ENCODE results near the gene LCE2C.
"Not testable (repeated sequence)": the region's sequence is repeated elsewhere in the genome, so short reads cannot be mapped to it uniquely, and the experiment has no call there.

LCE2C gene

DNA sequence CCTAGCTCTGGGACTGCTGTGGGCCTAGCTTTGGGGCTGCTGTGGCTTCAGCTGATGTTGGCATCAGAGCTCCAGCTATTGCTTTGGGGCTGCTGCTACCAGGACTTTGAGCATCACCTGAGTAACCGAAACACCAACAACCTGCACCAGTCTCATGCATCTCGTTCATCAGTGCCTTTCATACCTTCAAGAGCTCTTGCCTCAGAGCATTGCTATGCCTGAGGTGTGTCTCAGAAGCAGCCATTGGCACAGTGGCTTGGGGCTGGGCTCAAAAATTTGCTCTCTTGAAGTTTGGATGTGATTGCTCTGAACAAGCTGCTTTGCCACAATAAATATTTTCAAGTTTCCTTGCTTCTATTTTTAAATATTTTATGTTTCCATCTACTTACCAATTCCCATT, 18.6 kb upstream of the LCE2C start:
- Histone ChIP-seq H3K4me1 (ENCODE audit: insufficient read depth, insufficient read length) (no peaks in the 10 kb centered on the region), H3K27me3 (ENCODE audit: insufficient read depth, insufficient read length) (no peaks in the 10 kb centered on the region), H3K36me3 (ENCODE audit: insufficient read depth, insufficient read length, low read length) (no peaks in the 10 kb centered on the region), H3K4me3 (ENCODE audit: insufficient read length, low read depth) (no peak overlapping the region), H3K9me3 (ENCODE audit: insufficient read depth, low read length) (no peaks in the 10 kb centered on the region), H3K9ac (ENCODE audit: insufficient read length, low read depth) (no peak overlapping the region)
- no peak for DNase-seq (ENCODE audit: low read depth, low spot score)
- TF ChIP-seq YY1 (IDR thresholded peaks at IDR 0.05; ENCODE audit: insufficient read depth, insufficient read length) (no peak), SUZ12 (IDR thresholded peaks at IDR 0.05; ENCODE audit: extremely low read depth, insufficient read depth, insufficient read length) (no peak), ZNF274 (IDR thresholded peaks at IDR 0.05; ENCODE audit: low read depth, low read length) (no peak)

DNA sequence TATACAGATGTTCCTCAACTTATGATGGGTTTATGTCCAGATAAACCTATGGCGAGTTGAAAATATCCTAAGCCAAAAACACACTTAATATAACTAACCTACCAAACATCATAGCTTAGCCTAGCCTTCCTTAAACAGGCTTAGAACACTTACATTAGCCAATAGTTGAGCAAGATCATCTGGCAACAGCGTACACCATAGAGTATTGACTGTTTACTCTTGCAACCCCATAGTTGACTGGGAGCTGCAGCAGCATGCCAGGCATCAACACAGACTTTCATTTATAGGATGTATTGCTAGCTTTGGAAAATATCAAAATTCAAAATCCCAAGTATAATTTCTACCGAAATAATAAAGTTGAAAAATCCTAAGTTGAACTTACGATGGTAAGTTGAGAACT, 17.4 kb upstream of the LCE2C start:
- H3K4me1 ChIP-seq (ENCODE audit: insufficient read depth, insufficient read length), result no peaks in the 10 kb centered on the region
- TF ChIP-seq YY1 (IDR thresholded peaks at IDR 0.05; ENCODE audit: insufficient read depth, insufficient read length) (no peak), ZNF274 (IDR thresholded peaks at IDR 0.05; ENCODE audit: low read depth, low read length) (no peak), SUZ12 (IDR thresholded peaks at IDR 0.05; ENCODE audit: extremely low read depth, insufficient read depth, insufficient read length) (no peak)
- no peaks in the 10 kb centered on the region for H3K36me3 ChIP-seq (ENCODE audit: insufficient read depth, insufficient read length, low read length)
- no peak overlapping the region for H3K4me3 ChIP-seq (ENCODE audit: insufficient read length, low read depth)
- H3K9ac ChIP-seq (ENCODE audit: insufficient read length, low read depth), result no peak overlapping the region
- no peaks in the 10 kb centered on the region for H3K27me3 ChIP-seq (ENCODE audit: insufficient read depth, insufficient read length)
- no peak for DNase-seq (ENCODE audit: low read depth, low spot score)
- no peaks in the 10 kb centered on the region for H3K9me3 ChIP-seq (ENCODE audit: insufficient read depth, low read length)

DNA sequence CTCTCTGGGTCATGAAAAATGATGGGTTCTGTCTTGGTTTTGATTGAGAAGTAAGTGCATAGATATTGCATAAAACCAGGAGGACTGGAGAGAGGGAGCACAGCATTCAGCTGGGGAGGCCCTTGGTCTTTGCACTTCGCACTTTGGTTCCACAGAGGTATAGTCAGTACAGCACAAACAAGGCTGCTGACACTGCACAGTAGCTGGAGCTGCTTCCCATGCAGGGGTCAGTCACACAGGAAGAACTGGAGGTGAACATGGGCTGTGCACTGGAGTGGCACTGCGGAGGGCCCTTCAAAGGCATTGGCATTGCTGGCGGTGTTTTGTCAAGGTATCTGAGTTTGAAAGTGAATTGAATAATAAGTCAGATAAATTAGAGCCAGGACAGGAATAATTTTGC, 16.4 kb upstream of the LCE2C start:
- DNase-seq (ENCODE audit: low read depth, low spot score), result no peak
- no peaks in the 10 kb centered on the region for H3K4me1 ChIP-seq (ENCODE audit: insufficient read depth, insufficient read length)
- no peaks in the 10 kb centered on the region for H3K27me3 ChIP-seq (ENCODE audit: insufficient read depth, insufficient read length)
- H3K36me3 ChIP-seq (ENCODE audit: insufficient read depth, insufficient read length, low read length), result no peaks in the 10 kb centered on the region
- no peaks in the 10 kb centered on the region for H3K9me3 ChIP-seq (ENCODE audit: insufficient read depth, low read length)
- no peak overlapping the region for H3K9ac ChIP-seq (ENCODE audit: insufficient read length, low read depth)
- H3K4me3 ChIP-seq (ENCODE audit: insufficient read length, low read depth), result no peak overlapping the region
- no peak for TF ChIP-seq YY1 (IDR thresholded peaks at IDR 0.05; ENCODE audit: insufficient read depth, insufficient read length)
- no peak for TF ChIP-seq ZNF274 (IDR thresholded peaks at IDR 0.05; ENCODE audit: low read depth, low read length)
- no peak for TF ChIP-seq SUZ12 (IDR thresholded peaks at IDR 0.05; ENCODE audit: extremely low read depth, insufficient read depth, insufficient read length)

DNA sequence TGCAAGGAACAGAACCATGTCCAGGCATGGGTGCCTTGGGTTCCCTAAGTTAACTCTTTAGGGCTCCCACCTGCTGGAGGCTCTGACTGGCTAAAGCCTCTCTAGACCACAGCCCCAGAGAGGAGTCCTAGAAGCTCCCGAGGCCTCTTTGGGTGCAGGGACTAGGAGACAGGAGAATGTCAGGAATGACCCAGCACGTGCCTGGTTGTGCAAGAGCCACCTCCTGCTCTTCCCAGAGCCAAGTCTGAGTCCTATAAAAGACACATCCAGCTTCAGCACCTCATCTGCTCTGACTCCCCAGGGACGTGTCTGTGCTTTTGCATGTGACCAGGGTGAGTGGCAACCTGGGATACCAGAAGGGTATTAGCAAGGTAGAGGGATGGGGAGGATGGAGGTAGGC, 12.0 kb upstream of the LCE2C start, which contains the start of gene LCE2D:
TSS of gene LCE2D (plus strand) at position 283 of the 400 bp plus-strand sequence. CDS start 726 bp downstream, outside the sequence.
- Histone ChIP-seq H3K36me3 (ENCODE audit: insufficient read depth, insufficient read length, low read length) (no peaks in the 10 kb centered on the region), H3K4me1 (ENCODE audit: insufficient read depth, insufficient read length) (no peaks in the 10 kb centered on the region), H3K4me3 (ENCODE audit: insufficient read length, low read depth) (no peak within 1 kb of the TSS), H3K27me3 (ENCODE audit: insufficient read depth, insufficient read length) (no peaks in the 10 kb centered on the region), H3K9me3 (ENCODE audit: insufficient read depth, low read length) (no peaks in the 10 kb centered on the region), H3K9ac (ENCODE audit: insufficient read length, low read depth) (no peak within 1 kb of the TSS)
- no peak for TF ChIP-seq YY1 (IDR thresholded peaks at IDR 0.05; ENCODE audit: insufficient read depth, insufficient read length)
- TF ChIP-seq SUZ12 (IDR thresholded peaks at IDR 0.05; ENCODE audit: extremely low read depth, insufficient read depth, insufficient read length), result no peak
- no peak for TF ChIP-seq ZNF274 (IDR thresholded peaks at IDR 0.05; ENCODE audit: low read depth, low read length)
- DNase-seq (ENCODE audit: low read depth, low spot score), result no peak

DNA sequence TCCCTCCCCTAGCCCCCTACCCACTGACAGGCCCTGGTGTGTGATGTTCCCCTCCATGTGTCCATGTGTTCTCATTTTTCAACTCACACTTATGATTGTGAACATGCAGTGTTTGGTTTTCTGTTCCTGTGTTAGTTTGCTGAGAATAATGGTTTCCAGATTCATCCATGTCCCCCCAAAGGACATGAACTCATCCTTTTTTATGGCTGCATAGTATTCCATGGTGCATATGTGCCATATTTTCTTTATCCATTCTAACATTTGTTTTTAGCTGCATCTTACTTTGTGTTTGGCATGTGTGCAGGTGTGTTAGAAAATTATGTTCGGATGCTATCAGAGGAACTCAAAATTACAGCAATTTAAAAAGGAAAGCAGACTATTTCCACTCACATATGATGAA, 8.9 kb upstream of the LCE2C start:
- not testable (repeated sequence) for DNase-seq (ENCODE audit: low read depth, low spot score); H3K4me1 ChIP-seq (ENCODE audit: insufficient read depth, insufficient read length); H3K36me3 ChIP-seq (ENCODE audit: insufficient read depth, insufficient read length, low read length); H3K9ac ChIP-seq (ENCODE audit: insufficient read length, low read depth); H3K9me3 ChIP-seq (ENCODE audit: insufficient read depth, low read length); H3K27me3 ChIP-seq (ENCODE audit: insufficient read depth, insufficient read length); H3K4me3 ChIP-seq (ENCODE audit: insufficient read length, low read depth)

DNA sequence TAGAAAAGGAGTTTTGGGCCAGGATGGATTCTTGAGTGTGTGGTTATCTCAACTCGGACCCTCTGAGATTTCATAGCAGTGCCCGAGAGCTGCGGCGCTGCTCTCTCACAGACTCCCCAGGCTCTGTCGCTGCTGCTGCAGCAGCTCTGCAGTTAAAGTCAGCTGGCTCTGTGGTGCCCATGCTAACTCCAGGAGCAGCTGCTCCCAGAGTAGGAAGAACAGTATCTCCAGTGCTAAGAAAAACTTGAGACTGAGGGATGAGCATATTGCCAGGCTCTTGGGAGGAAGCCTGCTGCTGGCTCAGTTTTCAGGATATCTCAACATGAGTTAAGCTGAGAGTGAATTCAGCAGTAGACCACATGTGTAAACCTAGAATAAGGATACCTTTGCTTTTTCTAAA, 7.4 kb upstream of the LCE2C start:
- TF ChIP-seq ZNF274 (IDR thresholded peaks at IDR 0.05; ENCODE audit: low read depth, low read length) (no peak), YY1 (IDR thresholded peaks at IDR 0.05; ENCODE audit: insufficient read depth, insufficient read length) (no peak), SUZ12 (IDR thresholded peaks at IDR 0.05; ENCODE audit: extremely low read depth, insufficient read depth, insufficient read length) (no peak)

DNA sequence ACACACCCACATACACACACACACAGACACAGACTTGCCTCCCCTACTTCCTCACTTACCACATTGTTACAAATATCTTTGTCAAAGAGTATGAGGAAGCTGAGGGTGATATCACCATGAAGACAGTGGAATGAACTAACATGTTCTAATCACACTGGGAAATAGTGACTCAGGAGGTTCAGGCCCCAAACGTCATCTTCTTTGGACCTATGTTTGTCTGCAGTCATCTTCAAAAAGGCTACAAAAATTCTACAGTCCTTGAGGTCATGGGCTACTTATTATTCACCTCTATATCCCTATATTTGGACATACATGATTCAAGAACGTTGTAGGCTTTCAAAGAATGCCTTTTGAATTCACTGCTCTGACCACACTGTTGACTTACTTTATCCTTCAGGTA, 2.1 kb upstream of the LCE2C start:
- Histone ChIP-seq H3K9ac (ENCODE audit: insufficient read length, low read depth) (no peak overlapping the region), H3K4me1 (ENCODE audit: insufficient read depth, insufficient read length) (no peaks in the 10 kb centered on the region), H3K4me3 (ENCODE audit: insufficient read length, low read depth) (no peak overlapping the region), H3K36me3 (ENCODE audit: insufficient read depth, insufficient read length, low read length) (no peaks in the 10 kb centered on the region), H3K27me3 (ENCODE audit: insufficient read depth, insufficient read length) (no peaks in the 10 kb centered on the region), H3K9me3 (ENCODE audit: insufficient read depth, low read length) (no peaks in the 10 kb centered on the region)
- no peak for TF ChIP-seq ZNF274 (IDR thresholded peaks at IDR 0.05; ENCODE audit: low read depth, low read length)
- TF ChIP-seq SUZ12 (IDR thresholded peaks at IDR 0.05; ENCODE audit: extremely low read depth, insufficient read depth, insufficient read length), result no peak
- TF ChIP-seq YY1 (IDR thresholded peaks at IDR 0.05; ENCODE audit: insufficient read depth, insufficient read length), result no peak
- no peak for DNase-seq (ENCODE audit: low read depth, low spot score)

More for the DNA sequence above, 7.4 kb upstream of the LCE2C start:
- no peaks in the 10 kb centered on the region for H3K9me3 ChIP-seq (ENCODE audit: insufficient read depth, low read length)
- no peak for DNase-seq (ENCODE audit: low read depth, low spot score)
- H3K4me1 ChIP-seq (ENCODE audit: insufficient read depth, insufficient read length), result no peaks in the 10 kb centered on the region
- no peaks in the 10 kb centered on the region for H3K36me3 ChIP-seq (ENCODE audit: insufficient read depth, insufficient read length, low read length)
- no peaks in the 10 kb centered on the region for H3K27me3 ChIP-seq (ENCODE audit: insufficient read depth, insufficient read length)
- no peak overlapping the region for H3K4me3 ChIP-seq (ENCODE audit: insufficient read length, low read depth)
- no peak overlapping the region for H3K9ac ChIP-seq (ENCODE audit: insufficient read length, low read depth)

DNA sequence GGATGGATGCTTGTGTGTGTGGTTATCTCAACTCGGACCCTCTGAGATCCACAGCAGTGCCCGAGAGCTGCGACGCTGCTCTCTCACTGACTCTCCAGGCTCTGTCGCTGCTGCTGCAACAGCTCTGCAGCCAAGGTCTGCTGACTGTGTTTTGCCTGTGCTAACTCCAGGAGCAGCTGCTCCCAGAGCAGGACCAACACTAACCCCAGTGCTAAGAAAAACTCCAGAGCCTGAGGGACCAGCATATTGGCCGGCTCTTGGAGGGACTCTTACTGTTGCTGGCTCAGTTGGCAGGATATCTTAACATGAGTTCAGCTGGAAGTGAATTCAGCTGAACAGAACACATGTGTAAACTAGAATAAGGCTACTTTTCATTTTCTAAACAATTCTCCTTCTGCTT, 4.4 kb downstream of the LCE2C start:
- Histone ChIP-seq H3K27me3 (ENCODE audit: insufficient read depth, insufficient read length) (no peaks in the 10 kb centered on the region), H3K36me3 (ENCODE audit: insufficient read depth, insufficient read length, low read length) (no peaks in the 10 kb centered on the region), H3K4me1 (ENCODE audit: insufficient read depth, insufficient read length) (no peaks in the 10 kb centered on the region), H3K9me3 (ENCODE audit: insufficient read depth, low read length) (no peaks in the 10 kb centered on the region), H3K4me3 (ENCODE audit: insufficient read length, low read depth) (no peak overlapping the region), H3K9ac (ENCODE audit: insufficient read length, low read depth) (no peak overlapping the region)
- no peak for DNase-seq (ENCODE audit: low read depth, low spot score)
- no peak for TF ChIP-seq YY1 (IDR thresholded peaks at IDR 0.05; ENCODE audit: insufficient read depth, insufficient read length)
- no peak for TF ChIP-seq ZNF274 (IDR thresholded peaks at IDR 0.05; ENCODE audit: low read depth, low read length)
- TF ChIP-seq SUZ12 (IDR thresholded peaks at IDR 0.05; ENCODE audit: extremely low read depth, insufficient read depth, insufficient read length), result no peak

Data from NT2/D1 (cell line).